HepG2 (cell line): Measurements from ENCODE around the gene FOXA3. TPM values are rescaled to one million over a fixed set of nuclear protein-coding genes. Genes with fewer than 3 reads are reported as not detected.

Experiments
- HDAC6 ChIP-seq: fragments of 200-600 bp; sonication (generic); IDR thresholded peaks from 2 replicates; pipeline ENCODE4 v1.7.0; 2017; ENCODE audit warnings: mild to moderate bottlenecking, antibody characterized with exemption, low read length, low read depth
- PLRG1 ChIP-seq: fragments of 450-650 bp; conservative IDR thresholded peaks from 2 replicates; pipeline ENCODE4 v1.6.1; 2016
- RARA ChIP-seq: IDR thresholded peaks from 2 replicates; pipeline ENCODE4 v1.6.1; 2016; ENCODE audit warnings: missing genetic modification reagents, missing compliant biosample characterization
- ZNF607 ChIP-seq: sonication (generic); formaldehyde crosslinking; IDR thresholded peaks from 2 replicates; pipeline ENCODE4 v1.5.1; 2020; ENCODE audit warnings: missing genetic modification reagents, mild to moderate bottlenecking, borderline replicate concordance
- polyA plus RNA-seq, 8 experiments: library from polyadenylated mRNA; depleted of rRNA in 3 of 8; stranded (reverse) in 7 of 8; unstranded in 1 of 8; fragments of >200 nt; fragmentation: Illumina TruSeq in 4 of 8; extraction: Trizol in 4 of 8; gene quantifications; 2 replicates each; pipeline versions ENCODE4 v1.2.1 to v1.2.3, GENCODE V29; 2011 to 2016; ENCODE audit warnings: low read depth in 4 of 8, missing spikeins in 1 of 8, mixed read lengths in 1 of 8; ENCODE audit not compliant: insufficient read depth in 1 of 8
- total RNA-seq, 5 experiments: library from RNA; depleted of rRNA; stranded (reverse); fragments of >200 nt; fragmentation: Illumina TruSeq; extraction: Trizol; gene quantifications; 2 replicates each; pipeline ENCODE4 v1.2.3, GENCODE V29; 2016; ENCODE audit warnings: low read depth in 1 of 5
- TF ChIP-seq, protein P1 (sequence below): sonication (generic); formaldehyde crosslinking; IDR thresholded peaks from 2 replicates; pipeline ENCODE4 v1.4.0; 2020; ENCODE audit warnings: missing genetic modification reagents
- TF ChIP-seq, protein P2 (sequence below), 2 experiments: sonication (generic) in 1 of 2; formaldehyde crosslinking in 1 of 2; IDR thresholded peaks; 2 replicates each; pipeline versions ENCODE4 v1.6.1 to v1.9.0; 2014 to 2022; ENCODE audit warnings: antibody characterized with exemption in 1 of 2, borderline replicate concordance in 1 of 2, inconsistent platforms in 1 of 2, low read depth in 1 of 2, missing genetic modification reagents in 1 of 2
- TF ChIP-seq, protein P3 (sequence below): sonication (generic); formaldehyde crosslinking; IDR thresholded peaks from 2 replicates; pipeline ENCODE4 v1.4.0; 2020; ENCODE audit warnings: missing genetic modification reagents, low read depth, mild to moderate bottlenecking, borderline replicate concordance
- TF ChIP-seq, protein P4 (sequence below): IDR thresholded peaks from 2 replicates; pipeline ENCODE4 v1.6.1; 2016; ENCODE audit warnings: mild to moderate bottlenecking
- TF ChIP-seq, protein P5 (sequence below): sonication (generic); formaldehyde crosslinking; IDR thresholded peaks from 2 replicates; pipeline ENCODE4 v1.4.0; 2020; ENCODE audit warnings: missing genetic modification reagents, mild to moderate bottlenecking, borderline replicate concordance
- TF ChIP-seq, protein P6 (sequence below): sonication (generic); formaldehyde crosslinking; conservative IDR thresholded peaks from 2 replicates; pipeline ENCODE4 v1.4.0; 2020; ENCODE audit warnings: mild to moderate bottlenecking, missing genetic modification reagents, moderate library complexity

Gene FOXA3
- total and polyA plus RNA-seq, 2 of the 13 experiments (the other 11 are each of a cell fraction or from before 2014, with no cell fraction given), result 29.8 to 47.6 TPM

DNA sequence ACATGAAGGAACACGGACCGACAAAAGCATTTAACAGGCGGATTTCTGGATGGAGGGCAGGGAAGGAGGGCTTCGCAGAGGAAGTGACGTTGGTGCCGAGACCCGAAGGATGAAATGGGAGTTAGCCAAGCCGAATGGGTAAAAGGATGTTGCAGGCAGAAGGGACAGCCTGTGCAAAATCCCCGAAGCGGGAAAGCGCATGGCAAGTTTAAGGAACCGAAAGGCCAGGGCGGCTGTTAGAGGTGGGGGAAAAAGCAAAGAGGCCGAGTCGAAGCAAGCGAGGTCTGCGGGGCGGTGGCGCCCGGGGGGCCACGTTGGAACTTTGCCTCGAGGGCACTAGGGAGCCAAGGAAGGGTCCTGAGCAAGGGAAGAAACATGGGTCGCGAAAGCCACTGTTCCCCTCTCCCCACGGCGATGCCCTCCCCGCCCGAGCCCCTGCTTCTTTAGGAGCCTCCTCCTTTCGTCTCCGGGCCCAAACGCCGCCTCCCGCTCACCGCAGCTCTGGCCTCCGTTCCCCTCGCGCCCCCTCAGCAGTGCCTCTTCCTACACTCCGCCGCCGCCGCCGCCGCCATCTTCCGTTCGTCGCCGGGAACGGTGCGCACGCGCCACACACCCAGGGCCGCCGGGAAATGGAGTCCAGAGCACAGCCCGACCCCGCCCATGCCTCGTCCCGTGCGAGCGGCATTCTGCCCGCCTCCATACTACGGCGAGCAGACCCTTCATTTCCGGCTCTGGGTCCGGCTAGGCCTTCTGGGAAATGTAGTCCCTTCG lies 1.4 kb upstream of the FOXA3 start, which contains the start of gene SYMPK (continued):
- TF ChIP-seq, protein P1, sequence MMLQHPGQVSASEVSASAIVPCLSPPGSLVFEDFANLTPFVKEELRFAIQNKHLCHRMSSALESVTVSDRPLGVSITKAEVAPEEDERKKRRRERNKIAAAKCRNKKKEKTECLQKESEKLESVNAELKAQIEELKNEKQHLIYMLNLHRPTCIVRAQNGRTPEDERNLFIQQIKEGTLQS (CRISPR knock-in tag), result no peak
- TF ChIP-seq, protein P2, sequence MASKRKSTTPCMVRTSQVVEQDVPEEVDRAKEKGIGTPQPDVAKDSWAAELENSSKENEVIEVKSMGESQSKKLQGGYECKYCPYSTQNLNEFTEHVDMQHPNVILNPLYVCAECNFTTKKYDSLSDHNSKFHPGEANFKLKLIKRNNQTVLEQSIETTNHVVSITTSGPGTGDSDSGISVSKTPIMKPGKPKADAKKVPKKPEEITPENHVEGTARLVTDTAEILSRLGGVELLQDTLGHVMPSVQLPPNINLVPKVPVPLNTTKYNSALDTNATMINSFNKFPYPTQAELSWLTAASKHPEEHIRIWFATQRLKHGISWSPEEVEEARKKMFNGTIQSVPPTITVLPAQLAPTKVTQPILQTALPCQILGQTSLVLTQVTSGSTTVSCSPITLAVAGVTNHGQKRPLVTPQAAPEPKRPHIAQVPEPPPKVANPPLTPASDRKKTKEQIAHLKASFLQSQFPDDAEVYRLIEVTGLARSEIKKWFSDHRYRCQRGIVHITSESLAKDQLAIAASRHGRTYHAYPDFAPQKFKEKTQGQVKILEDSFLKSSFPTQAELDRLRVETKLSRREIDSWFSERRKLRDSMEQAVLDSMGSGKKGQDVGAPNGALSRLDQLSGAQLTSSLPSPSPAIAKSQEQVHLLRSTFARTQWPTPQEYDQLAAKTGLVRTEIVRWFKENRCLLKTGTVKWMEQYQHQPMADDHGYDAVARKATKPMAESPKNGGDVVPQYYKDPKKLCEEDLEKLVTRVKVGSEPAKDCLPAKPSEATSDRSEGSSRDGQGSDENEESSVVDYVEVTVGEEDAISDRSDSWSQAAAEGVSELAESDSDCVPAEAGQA (IDR thresholded peaks at IDR 0.05; ENCODE audit: low read depth), result peak; percentile 86
- TF ChIP-seq, protein P2 (CRISPR knock-in tag; IDR thresholded peaks at IDR 0.05; ENCODE audit: borderline replicate concordance), result no peak
- TF ChIP-seq RARA (CRISPR knock-in tag), result no peak
- TF ChIP-seq HDAC6, result no peak
- no peak for TF ChIP-seq PLRG1
- TF ChIP-seq, protein P3, sequence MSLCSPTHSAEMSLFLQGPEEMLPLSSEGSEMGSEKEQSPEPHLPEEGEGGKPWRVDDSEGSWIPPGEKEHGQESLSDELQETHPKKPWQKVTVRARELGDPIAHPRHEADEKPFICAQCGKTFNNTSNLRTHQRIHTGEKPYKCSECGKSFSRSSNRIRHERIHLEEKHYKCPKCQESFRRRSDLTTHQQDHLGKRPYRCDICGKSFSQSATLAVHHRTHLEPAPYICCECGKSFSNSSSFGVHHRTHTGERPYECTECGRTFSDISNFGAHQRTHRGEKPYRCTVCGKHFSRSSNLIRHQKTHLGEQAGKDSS, result peak; percentile 76; the same call in 1 of the 2 replicates
- TF ChIP-seq, protein P4, sequence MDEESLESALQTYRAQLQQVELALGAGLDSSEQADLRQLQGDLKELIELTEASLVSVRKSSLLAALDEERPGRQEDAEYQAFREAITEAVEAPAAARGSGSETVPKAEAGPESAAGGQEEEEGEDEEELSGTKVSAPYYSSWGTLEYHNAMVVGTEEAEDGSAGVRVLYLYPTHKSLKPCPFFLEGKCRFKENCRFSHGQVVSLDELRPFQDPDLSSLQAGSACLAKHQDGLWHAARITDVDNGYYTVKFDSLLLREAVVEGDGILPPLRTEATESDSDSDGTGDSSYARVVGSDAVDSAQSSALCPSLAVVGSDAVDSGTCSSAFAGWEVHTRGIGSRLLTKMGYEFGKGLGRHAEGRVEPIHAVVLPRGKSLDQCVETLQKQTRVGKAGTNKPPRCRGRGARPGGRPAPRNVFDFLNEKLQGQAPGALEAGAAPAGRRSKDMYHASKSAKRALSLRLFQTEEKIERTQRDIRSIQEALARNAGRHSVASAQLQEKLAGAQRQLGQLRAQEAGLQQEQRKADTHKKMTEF (CRISPR knock-in tag), result peak; percentile 81; the same call in 1 of the 2 replicates
- TF ChIP-seq, protein P5, sequence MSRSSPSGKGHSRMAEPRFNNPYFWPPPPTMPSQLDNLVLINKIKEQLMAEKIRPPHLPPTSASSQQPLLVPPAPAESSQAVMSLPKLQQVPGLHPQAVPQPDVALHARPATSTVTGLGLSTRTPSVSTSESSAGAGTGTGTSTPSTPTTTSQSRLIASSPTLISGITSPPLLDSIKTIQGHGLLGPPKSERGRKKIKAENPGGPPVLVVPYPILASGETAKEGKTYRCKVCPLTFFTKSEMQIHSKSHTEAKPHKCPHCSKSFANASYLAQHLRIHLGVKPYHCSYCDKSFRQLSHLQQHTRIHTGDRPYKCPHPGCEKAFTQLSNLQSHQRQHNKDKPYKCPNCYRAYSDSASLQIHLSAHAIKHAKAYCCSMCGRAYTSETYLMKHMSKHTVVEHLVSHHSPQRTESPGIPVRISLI (CRISPR knock-in tag), result peak; percentile 33; the same call in 1 of the 2 replicates
- TF ChIP-seq ZNF607 (CRISPR knock-in tag), result peak; percentile 86
- TF ChIP-seq, protein P6, sequence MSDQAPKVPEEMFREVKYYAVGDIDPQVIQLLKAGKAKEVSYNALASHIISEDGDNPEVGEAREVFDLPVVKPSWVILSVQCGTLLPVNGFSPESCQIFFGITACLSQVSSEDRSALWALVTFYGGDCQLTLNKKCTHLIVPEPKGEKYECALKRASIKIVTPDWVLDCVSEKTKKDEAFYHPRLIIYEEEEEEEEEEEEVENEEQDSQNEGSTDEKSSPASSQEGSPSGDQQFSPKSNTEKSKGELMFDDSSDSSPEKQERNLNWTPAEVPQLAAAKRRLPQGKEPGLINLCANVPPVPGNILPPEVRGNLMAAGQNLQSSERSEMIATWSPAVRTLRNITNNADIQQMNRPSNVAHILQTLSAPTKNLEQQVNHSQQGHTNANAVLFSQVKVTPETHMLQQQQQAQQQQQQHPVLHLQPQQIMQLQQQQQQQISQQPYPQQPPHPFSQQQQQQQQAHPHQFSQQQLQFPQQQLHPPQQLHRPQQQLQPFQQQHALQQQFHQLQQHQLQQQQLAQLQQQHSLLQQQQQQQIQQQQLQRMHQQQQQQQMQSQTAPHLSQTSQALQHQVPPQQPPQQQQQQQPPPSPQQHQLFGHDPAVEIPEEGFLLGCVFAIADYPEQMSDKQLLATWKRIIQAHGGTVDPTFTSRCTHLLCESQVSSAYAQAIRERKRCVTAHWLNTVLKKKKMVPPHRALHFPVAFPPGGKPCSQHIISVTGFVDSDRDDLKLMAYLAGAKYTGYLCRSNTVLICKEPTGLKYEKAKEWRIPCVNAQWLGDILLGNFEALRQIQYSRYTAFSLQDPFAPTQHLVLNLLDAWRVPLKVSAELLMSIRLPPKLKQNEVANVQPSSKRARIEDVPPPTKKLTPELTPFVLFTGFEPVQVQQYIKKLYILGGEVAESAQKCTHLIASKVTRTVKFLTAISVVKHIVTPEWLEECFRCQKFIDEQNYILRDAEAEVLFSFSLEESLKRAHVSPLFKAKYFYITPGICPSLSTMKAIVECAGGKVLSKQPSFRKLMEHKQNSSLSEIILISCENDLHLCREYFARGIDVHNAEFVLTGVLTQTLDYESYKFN (CRISPR knock-in tag), result no peak; the same call in 1 of the 2 replicates
